Caco-2 (cell line): Measurements from ENCODE around the gene LRRTM4. TPM values are rescaled to one million over a fixed set of nuclear protein-coding genes. Genes with fewer than 3 reads are reported as not detected.
"Not testable (repeated sequence)": the region's sequence is repeated elsewhere in the genome, so short reads cannot be mapped to it uniquely, and the experiment has no call there.

Experiments
- BruUV-seq: library from RNA; stranded (reverse); fragments of 400-500 nt; replicated peaks from 2 replicates; lab custom pipeline; 2021; lab: Mats Ljungman, UMichigan
- CTCF ChIA-PET: fragments of 300-600 bp; sonication (Branson Sonifier 250); formaldehyde crosslinking; loops from one replicate; lab custom pipeline; 2022; ENCODE audit warnings: antibody characterized with exemption; lab: Charles Lee
- POLR2A ChIA-PET: fragments of 300-600 bp; sonication (Branson Sonifier 250); formaldehyde crosslinking; loops from one replicate; lab custom pipeline; 2022; ENCODE audit warnings: antibody characterized with exemption; lab: Charles Lee
- DNase-seq, 2 experiments: peaks; one replicate each; pipeline versions ENCODE4 v3.0.0 to v3.0.0-alpha.2; 2020 to 2022
- H3K27me3 ChIP-seq: replicated peaks from 2 replicates; pipeline ENCODE4 v1.6.0; 2011; ENCODE audit warnings: low read length; ENCODE audit not compliant: control insufficient read depth, insufficient read depth
- H3K36me3 ChIP-seq: 2 replicates; pipeline ENCODE4 v1.5.1; 2011; ENCODE audit warnings: low read length; ENCODE audit not compliant: control insufficient read depth, insufficient read depth
- H3K4me1 ChIP-seq: fragments of 250-450 bp; sonication (Bioruptor Pico); 2 replicates; pipeline ENCODE4 v1.5.1; 2020; ENCODE audit warnings: mild to moderate bottlenecking
- H3K4me3 ChIP-seq: 2 replicates; pipeline ENCODE4 v1.5.1; 2011; ENCODE audit warnings: low read depth, mild to moderate bottlenecking, control low read depth, low read length
- H3K9me3 ChIP-seq: fragments of 250-450 bp; sonication (Bioruptor Pico); 2 replicates; pipeline ENCODE4 v1.5.1; 2020; ENCODE audit warnings: mild to moderate bottlenecking, moderate library complexity
- H3K27ac Mint-ChIP-seq: one replicate; pipeline ENCODE4 v1.8.0; 2022; ENCODE audit warnings: mixed read lengths; ENCODE audit not compliant: unreplicated experiment
- H3K27me3 Mint-ChIP-seq: one replicate; pipeline ENCODE4 v1.8.0; 2022; ENCODE audit warnings: mixed read lengths; ENCODE audit not compliant: insufficient read depth, unreplicated experiment
- H3K36me3 Mint-ChIP-seq: one replicate; pipeline ENCODE4 v1.8.0; 2022; ENCODE audit warnings: mild to moderate bottlenecking, mixed read lengths; ENCODE audit not compliant: insufficient read depth, unreplicated experiment
- H3K4me1 Mint-ChIP-seq: one replicate; pipeline ENCODE4 v1.8.0; 2022; ENCODE audit warnings: low read depth, mixed read lengths; ENCODE audit not compliant: unreplicated experiment
- H3K4me3 Mint-ChIP-seq: one replicate; pipeline ENCODE4 v1.8.0; 2022; ENCODE audit warnings: mild to moderate bottlenecking, moderate library complexity, mixed read lengths; ENCODE audit not compliant: unreplicated experiment
- H3K9me3 Mint-ChIP-seq: one replicate; pipeline ENCODE4 v1.8.0; 2022; ENCODE audit warnings: mixed read lengths; ENCODE audit not compliant: unreplicated experiment
- intact Hi-C: fragments of 100-400 bp; cut with micrococcal nuclease; formaldehyde crosslinking; loops from one replicate; pipeline ENCODE4 v1.10.0; 2022; ENCODE audit not compliant: unreplicated experiment
- total RNA-seq: library from RNA; stranded (reverse); gene quantifications from 2 replicates; pipeline ENCODE4 v1.2.3, GENCODE V29; 2022
- TF ChIP-seq, protein P1 (sequence below), 2 experiments: fragments of 200-600 bp in 1 of 2; IDR thresholded peaks; 1 replicate in 1 of 2; 2 replicates in 1 of 2; pipeline versions ENCODE4 v1.5.1 to v1.8.0; 2011 to 2022; ENCODE audit warnings: antibody characterized with exemption in 1 of 2, control low read depth in 1 of 2, inconsistent platforms in 1 of 2, low read depth in 1 of 2, low read length in 1 of 2, mild to moderate bottlenecking in 1 of 2, moderate library complexity in 1 of 2; ENCODE audit not compliant: insufficient read depth in 1 of 2, severe bottlenecking in 1 of 2, unreplicated experiment in 1 of 2

Gene LRRTM4
- total RNA-seq, 1 experiment from 2014 or later, result 0.32 TPM

DNA sequence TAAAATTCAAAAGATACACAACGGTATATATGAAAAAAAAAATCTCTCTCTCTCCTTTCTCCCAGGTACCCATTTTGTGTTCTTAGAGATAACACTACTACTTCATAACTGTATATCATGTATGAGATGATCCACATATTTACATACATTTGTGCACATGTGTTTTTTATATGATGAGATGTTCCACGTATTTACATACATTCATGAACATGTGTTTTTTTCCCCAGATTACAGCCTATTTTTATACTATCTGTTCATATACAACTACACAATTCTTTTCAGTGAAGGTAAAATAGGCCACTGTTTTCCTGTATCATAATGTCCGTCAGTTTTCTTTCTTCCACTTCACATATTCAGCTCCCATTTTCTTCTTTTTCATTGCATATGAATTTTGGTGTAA, 808.9 kb downstream of the LRRTM4 start:
- H3K27me3 ChIP-seq, result no peaks in the 10 kb centered on the region
- ChIA-PET CTCF (interaction anchor here (0.6 kb wide), 1 partner anchor 103 kb away, joined by 5 read pairs; no protein-coding TSS in a partner anchor), POLR2A (no interaction called here)
- H3K4me3 ChIP-seq, result no peak overlapping the region
- Mint-ChIP-seq H3K9me3 (no peaks in the 10 kb centered on the region), H3K27ac (no peak overlapping the region), H3K4me3 (no peak overlapping the region), H3K4me1 (no peaks in the 10 kb centered on the region), H3K27me3 (no peaks in the 10 kb centered on the region), H3K36me3 (no peaks in the 10 kb centered on the region)
- no peaks in the 10 kb centered on the region for H3K36me3 ChIP-seq
- no peaks in the 10 kb centered on the region for H3K9me3 ChIP-seq
- intact Hi-C loops, result no loop called here
- no peak for DNase-seq
- TF ChIP-seq, protein P1, sequence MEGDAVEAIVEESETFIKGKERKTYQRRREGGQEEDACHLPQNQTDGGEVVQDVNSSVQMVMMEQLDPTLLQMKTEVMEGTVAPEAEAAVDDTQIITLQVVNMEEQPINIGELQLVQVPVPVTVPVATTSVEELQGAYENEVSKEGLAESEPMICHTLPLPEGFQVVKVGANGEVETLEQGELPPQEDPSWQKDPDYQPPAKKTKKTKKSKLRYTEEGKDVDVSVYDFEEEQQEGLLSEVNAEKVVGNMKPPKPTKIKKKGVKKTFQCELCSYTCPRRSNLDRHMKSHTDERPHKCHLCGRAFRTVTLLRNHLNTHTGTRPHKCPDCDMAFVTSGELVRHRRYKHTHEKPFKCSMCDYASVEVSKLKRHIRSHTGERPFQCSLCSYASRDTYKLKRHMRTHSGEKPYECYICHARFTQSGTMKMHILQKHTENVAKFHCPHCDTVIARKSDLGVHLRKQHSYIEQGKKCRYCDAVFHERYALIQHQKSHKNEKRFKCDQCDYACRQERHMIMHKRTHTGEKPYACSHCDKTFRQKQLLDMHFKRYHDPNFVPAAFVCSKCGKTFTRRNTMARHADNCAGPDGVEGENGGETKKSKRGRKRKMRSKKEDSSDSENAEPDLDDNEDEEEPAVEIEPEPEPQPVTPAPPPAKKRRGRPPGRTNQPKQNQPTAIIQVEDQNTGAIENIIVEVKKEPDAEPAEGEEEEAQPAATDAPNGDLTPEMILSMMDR (IDR thresholded peaks at IDR 0.05; ENCODE audit: insufficient read depth in 1 of 2, low read depth in 1 of 2, low read length in 1 of 2, severe bottlenecking in 1 of 2, unreplicated experiment in 1 of 2), result no peak
- no TSS peak for BruUV-seq
- no peaks in the 10 kb centered on the region for H3K4me1 ChIP-seq

DNA sequence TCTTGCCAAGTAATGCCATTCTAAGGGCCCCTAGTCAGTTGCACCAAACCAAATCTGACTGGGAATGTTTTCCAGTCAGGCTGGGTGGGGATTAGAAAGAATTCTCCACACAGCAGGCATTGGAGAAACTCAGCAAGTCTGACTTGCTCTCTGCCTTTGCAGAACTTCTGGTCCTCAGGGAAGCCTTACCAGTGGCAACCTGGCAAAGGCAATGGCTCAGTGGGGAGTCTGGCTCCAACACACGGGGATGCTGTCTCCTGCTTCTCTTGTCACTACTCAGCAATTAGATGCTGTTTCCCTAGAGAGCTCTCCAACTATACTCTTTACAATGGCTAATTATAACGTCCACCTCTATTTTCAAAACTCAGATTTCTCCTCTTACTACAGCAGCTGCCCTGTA, 810.7 kb downstream of the LRRTM4 start:
- no peaks in the 10 kb centered on the region for H3K36me3 Mint-ChIP-seq
- no peak overlapping the region for H3K4me3 ChIP-seq
- H3K27me3 ChIP-seq, result no peaks in the 10 kb centered on the region
- BruUV-seq, result no TSS peak
- no peak for DNase-seq
- CTCF ChIA-PET, result no interaction called here
- H3K36me3 ChIP-seq, result no peaks in the 10 kb centered on the region
- H3K9me3 ChIP-seq, result no peaks in the 10 kb centered on the region
- no peak overlapping the region for H3K27ac Mint-ChIP-seq
- no peak overlapping the region for H3K4me3 Mint-ChIP-seq
- POLR2A ChIA-PET, result no interaction called here
- H3K4me1 Mint-ChIP-seq, result no peaks in the 10 kb centered on the region
- TF ChIP-seq, protein P1 (IDR thresholded peaks at IDR 0.05; ENCODE audit: insufficient read depth in 1 of 2, low read depth in 1 of 2, low read length in 1 of 2, severe bottlenecking in 1 of 2, unreplicated experiment in 1 of 2), result no peak
- H3K4me1 ChIP-seq, result no peaks in the 10 kb centered on the region
- intact Hi-C loops, result no loop called here
- no peaks in the 10 kb centered on the region for H3K9me3 Mint-ChIP-seq
- H3K27me3 Mint-ChIP-seq, result no peaks in the 10 kb centered on the region

DNA sequence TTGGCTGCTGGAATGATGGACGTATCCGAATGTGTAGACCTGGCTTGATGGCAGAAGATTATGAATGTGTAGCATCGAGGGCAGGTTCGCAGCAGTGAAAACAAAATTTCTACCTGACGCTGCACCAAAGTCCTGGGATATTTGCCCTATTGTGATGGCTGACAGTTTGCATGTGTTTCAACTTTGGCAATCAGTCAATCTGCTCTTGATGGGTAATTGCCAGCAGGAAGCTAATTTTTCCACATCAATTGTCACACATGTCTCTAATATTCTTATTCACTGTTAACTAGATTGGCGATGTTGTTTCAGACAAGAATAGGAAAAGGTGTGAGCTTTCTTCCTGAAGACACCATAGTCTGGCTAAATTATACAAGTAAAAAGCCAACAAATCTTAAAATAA, 821.3 kb downstream of the LRRTM4 start:
- Histone ChIP-seq H3K4me1 (no peaks in the 10 kb centered on the region), H3K36me3 (no peaks in the 10 kb centered on the region), H3K4me3 (no peak overlapping the region), H3K27me3 (no peaks in the 10 kb centered on the region), H3K9me3 (no peaks in the 10 kb centered on the region)
- no peak overlapping the region for H3K27ac Mint-ChIP-seq
- TF ChIP-seq, protein P1 (IDR thresholded peaks at IDR 0.05; ENCODE audit: insufficient read depth in 1 of 2, low read depth in 1 of 2, low read length in 1 of 2, severe bottlenecking in 1 of 2, unreplicated experiment in 1 of 2), result no peak
- H3K36me3 Mint-ChIP-seq, result no peaks in the 10 kb centered on the region
- CTCF ChIA-PET, result no interaction called here
- H3K27me3 Mint-ChIP-seq, result no peaks in the 10 kb centered on the region
- POLR2A ChIA-PET, result no interaction called here
- H3K9me3 Mint-ChIP-seq, result no peaks in the 10 kb centered on the region
- intact Hi-C loops, result no loop called here
- no peaks in the 10 kb centered on the region for H3K4me1 Mint-ChIP-seq
- H3K4me3 Mint-ChIP-seq, result no peak overlapping the region
- DNase-seq, result no peak
- BruUV-seq, result no TSS peak

DNA sequence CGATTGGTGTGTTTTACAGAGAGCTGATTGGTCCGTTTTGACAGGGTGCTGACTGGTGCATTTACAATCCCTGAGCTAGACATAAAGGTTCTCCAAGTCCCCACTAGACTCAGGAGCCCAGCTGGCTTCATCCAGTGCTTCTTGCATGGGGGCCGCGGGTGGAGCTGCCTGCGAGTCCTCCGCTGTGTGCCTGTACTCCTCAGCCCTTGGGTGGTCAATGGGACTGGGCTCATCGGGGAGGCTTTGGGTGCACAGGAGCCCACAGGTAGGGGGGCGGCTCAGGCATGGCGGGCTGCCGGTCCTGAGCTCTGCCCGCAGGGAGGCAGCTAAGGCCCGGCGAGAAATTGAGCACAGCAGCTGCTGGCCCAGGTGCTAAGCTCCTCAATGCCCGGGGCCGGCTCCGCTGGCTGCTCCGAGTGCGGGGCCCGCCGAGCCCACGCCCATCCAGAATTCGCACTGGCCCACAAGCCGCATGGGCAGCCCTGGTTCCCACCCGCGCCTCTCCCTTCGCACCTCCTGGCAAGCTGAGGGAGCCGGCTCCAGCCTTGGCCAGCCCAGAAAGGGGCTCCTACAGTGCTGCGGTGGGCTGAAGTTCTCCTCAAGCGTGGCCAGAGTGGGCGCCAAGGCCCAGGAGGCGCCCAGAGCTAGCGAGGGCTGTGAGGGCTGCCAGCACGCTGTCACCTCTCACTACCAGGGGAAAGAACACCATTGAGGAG, 824.0 kb downstream of the LRRTM4 start:
- H3K27me3 ChIP-seq, DNase-seq, BruUV-seq, H3K27ac Mint-ChIP-seq, H3K4me3 ChIP-seq, POLR2A ChIA-PET, H3K27me3 Mint-ChIP-seq, H3K9me3 ChIP-seq, H3K4me3 Mint-ChIP-seq, H3K36me3 ChIP-seq, CTCF ChIA-PET, H3K36me3 Mint-ChIP-seq, intact Hi-C loops, H3K4me1 Mint-ChIP-seq, H3K4me1 ChIP-seq, H3K9me3 Mint-ChIP-seq: not testable (repeated sequence)
